ENCODE data around the gene DNASE1L2. TPM values are rescaled to one million over a fixed set of nuclear protein-coding genes. Genes with fewer than 3 reads are reported as not detected.
A peak's percentile ranks its signal among the peaks of the same experiment; 100 is the strongest.

Gene DNASE1L2
- total and polyA plus RNA-seq, 10 of the 15 experiments (the other 5 are each of a cell fraction or from before 2014, with no cell fraction given) = 0.06 to 1.5 (median 0.29) TPM

GRCh38 chr16:2205104-2205966 is 30.9 kb upstream of the DNASE1L2 start, which contains the start of gene MLST8 (continued):
- TF ChIP-seq CEBPZ (IDR thresholded peaks at IDR 0.05; ENCODE audit: low read depth, low read length) (0 out of 2 replicates have a peak, but pooled peaks have one; percentile 35), CTCF (IDR thresholded peaks at IDR 0.05 in 2 of 3, conservative IDR thresholded peaks at IDR 0.05 in 1 of 3; ENCODE audit: control insufficient read depth in 2 of 3, extremely low read depth in 1 of 3, insufficient read depth in 1 of 3, low read depth in 3 of 3, low read length in 3 of 3) (peak in 1 of 3 experiments; percentile 2; a peak in 1 of 6 replicates), MEF2B (IDR thresholded peaks at IDR 0.05; ENCODE audit: partially characterized antibody, poor library complexity, severe bottlenecking) (no peak), NR2C2 (IDR thresholded peaks at IDR 0.05; ENCODE audit: borderline replicate concordance, control insufficient read depth, insufficient read length, low read depth) (peak; percentile 92), HCFC1 (IDR thresholded peaks at IDR 0.05; ENCODE audit: low read length) (peak; percentile 80), MXI1 (IDR thresholded peaks at IDR 0.05; ENCODE audit: low read depth, low read length) (peak; percentile 75), USF2 (IDR thresholded peaks at IDR 0.05; ENCODE audit: borderline replicate concordance, low read depth, low read length) (no peak; the same call in 1 of the 2 replicates), ZBTB40 (IDR thresholded peaks at IDR 0.05; ENCODE audit: borderline replicate concordance) (no peak), LARP7 (IDR thresholded peaks at IDR 0.05) (peak; percentile 82), KDM1A (IDR thresholded peaks at IDR 0.05; ENCODE audit: borderline replicate concordance) (no peak), CREM (IDR thresholded peaks at IDR 0.05; ENCODE audit: low read depth) (peak; percentile 74), NFYA (IDR thresholded peaks at IDR 0.05; ENCODE audit: borderline replicate concordance, low read depth, low read length) (no peak), NBN (IDR thresholded peaks at IDR 0.05) (peak; percentile 34; the same call in 1 of the 2 replicates), MYB (IDR thresholded peaks at IDR 0.05; ENCODE audit: borderline replicate concordance, low read depth, low read length) (no peak), SREBF1 (IDR thresholded peaks at IDR 0.05; ENCODE audit: low read length) (peak; percentile 90), ZBED1 (IDR thresholded peaks at IDR 0.05; ENCODE audit: borderline replicate concordance) (no peak; the same call in 1 of the 2 replicates), JUNB (IDR thresholded peaks at IDR 0.05) (no peak)

All from GM12878 (cell line).